Measurements from ENCODE around the gene NRP1.

DNA sequence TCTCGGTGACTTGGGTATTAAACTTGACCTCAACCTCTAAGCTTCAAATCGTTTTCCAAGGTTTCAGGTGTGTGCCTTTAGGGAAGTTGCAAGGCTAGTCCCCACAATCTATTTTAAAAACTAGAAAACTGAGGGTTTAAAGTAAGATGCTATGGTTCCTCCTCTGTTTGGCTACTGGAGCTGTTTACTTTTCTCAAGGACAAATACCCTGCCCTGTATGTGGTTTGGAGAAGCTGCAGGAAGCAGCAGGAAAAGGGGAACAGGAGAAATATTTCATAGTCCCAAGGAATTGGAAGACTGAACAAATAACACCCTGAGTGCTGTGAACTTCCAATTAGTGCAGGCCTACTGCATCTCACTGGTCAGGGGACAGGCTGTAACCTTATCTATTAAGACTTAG, 135.9 kb downstream of the NRP1 start:
- TF ChIP-seq TEAD4 (IDR thresholded peaks at IDR 0.05; ENCODE audit: borderline replicate concordance, insufficient read depth) (no peak), CTCF (IDR thresholded peaks at IDR 0.05) (no peak), SIN3A (IDR thresholded peaks at IDR 0.05; ENCODE audit: borderline replicate concordance, low read depth, low read length) (no peak), MEF2A (IDR thresholded peaks at IDR 0.05; ENCODE audit: borderline replicate concordance, low read depth) (no peak)
- TF ChIP-seq, protein P1, sequence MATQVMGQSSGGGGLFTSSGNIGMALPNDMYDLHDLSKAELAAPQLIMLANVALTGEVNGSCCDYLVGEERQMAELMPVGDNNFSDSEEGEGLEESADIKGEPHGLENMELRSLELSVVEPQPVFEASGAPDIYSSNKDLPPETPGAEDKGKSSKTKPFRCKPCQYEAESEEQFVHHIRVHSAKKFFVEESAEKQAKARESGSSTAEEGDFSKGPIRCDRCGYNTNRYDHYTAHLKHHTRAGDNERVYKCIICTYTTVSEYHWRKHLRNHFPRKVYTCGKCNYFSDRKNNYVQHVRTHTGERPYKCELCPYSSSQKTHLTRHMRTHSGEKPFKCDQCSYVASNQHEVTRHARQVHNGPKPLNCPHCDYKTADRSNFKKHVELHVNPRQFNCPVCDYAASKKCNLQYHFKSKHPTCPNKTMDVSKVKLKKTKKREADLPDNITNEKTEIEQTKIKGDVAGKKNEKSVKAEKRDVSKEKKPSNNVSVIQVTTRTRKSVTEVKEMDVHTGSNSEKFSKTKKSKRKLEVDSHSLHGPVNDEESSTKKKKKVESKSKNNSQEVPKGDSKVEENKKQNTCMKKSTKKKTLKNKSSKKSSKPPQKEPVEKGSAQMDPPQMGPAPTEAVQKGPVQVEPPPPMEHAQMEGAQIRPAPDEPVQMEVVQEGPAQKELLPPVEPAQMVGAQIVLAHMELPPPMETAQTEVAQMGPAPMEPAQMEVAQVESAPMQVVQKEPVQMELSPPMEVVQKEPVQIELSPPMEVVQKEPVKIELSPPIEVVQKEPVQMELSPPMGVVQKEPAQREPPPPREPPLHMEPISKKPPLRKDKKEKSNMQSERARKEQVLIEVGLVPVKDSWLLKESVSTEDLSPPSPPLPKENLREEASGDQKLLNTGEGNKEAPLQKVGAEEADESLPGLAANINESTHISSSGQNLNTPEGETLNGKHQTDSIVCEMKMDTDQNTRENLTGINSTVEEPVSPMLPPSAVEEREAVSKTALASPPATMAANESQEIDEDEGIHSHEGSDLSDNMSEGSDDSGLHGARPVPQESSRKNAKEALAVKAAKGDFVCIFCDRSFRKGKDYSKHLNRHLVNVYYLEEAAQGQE (IDR thresholded peaks at IDR 0.05; ENCODE audit: low read depth, low read length), result no peak

Data from SK-N-SH (cell line).